Spinal cord (tissue), 10 donors: ENCODE measurements around the gene ATP5F1E. TPM values are rescaled to one million over a fixed set of nuclear protein-coding genes. Genes with fewer than 3 reads are reported as not detected.

ENCODE experiments used
- DNase-seq, 6 donors: peaks; one replicate each; pipeline versions ENCODE4 v3.0.0 to v3.0.0-alpha.2; 2013 to 2015; ENCODE audit warnings: low spot score in 6 of 6, low read depth in 4 of 6
- H3K27ac ChIP-seq: one replicate; pipeline ENCODE4 v1.5.1; 2013; ENCODE audit warnings: low read depth, low read length, control low read depth
- H3K27me3 ChIP-seq: one replicate; pipeline ENCODE4 v1.6.1; 2013; ENCODE audit warnings: low read length; ENCODE audit not compliant: control insufficient read depth, insufficient read depth
- H3K36me3 ChIP-seq: one replicate; pipeline ENCODE4 v1.6.1; 2013; ENCODE audit warnings: low read length; ENCODE audit not compliant: control insufficient read depth, insufficient read depth
- H3K4me1 ChIP-seq: one replicate; pipeline ENCODE4 v1.6.1; 2013; ENCODE audit warnings: low read length; ENCODE audit not compliant: control insufficient read depth, insufficient read depth
- H3K4me3 ChIP-seq: one replicate; pipeline ENCODE4 v1.5.1; 2013; ENCODE audit warnings: low read depth, low read length, control low read depth
- H3K9me3 ChIP-seq: one replicate; pipeline ENCODE4 v1.6.1; 2013; ENCODE audit warnings: low read length; ENCODE audit not compliant: control insufficient read depth, insufficient read depth
- WGBS: methylation state at CpG from one replicate; pipeline ENCODE4 v1.1.5; 2013; ENCODE audit warnings: missing lambda C conversion rate; ENCODE audit not compliant: insufficient coverage; 5-methylcytosine and 5-hydroxymethylcytosine counted together
- polyA plus RNA-seq, 2 donors: library from polyadenylated mRNA; unstranded; fragments of 120-200 nt; gene quantifications; one replicate each; pipeline ENCODE4 v1.2.1, GENCODE V29; 2013; ENCODE audit not compliant: insufficient read length in 2 of 2
- total RNA-seq, 2 donors: library from RNA; depleted of rRNA in 1 of 2; stranded (reverse); fragments of 120-200 nt in 1 of 2; fragments of >200 nt in 1 of 2; gene quantifications; one replicate each; pipeline versions ENCODE4 v1.2.3 to v1.2.4, GENCODE V29; 2013 to 2014
- donor health status: healthy.

Gene ATP5F1E
- total and polyA plus RNA-seq, 4 donors, result 30.7 to 270 (median 167) TPM

GRCh38 chr20:58995461-58996225 lies 36.5 kb downstream of the ATP5F1E start:
- WGBS, result 88% methylated on average over 15 of the region's 18 CpGs
- no peak for DNase-seq
- no peaks in the 10 kb centered on the region for H3K27me3 ChIP-seq
- no peak overlapping the region for H3K4me3 ChIP-seq
- H3K36me3 ChIP-seq, result peaks cover 65% of the 10 kb centered on the region
- no peaks in the 10 kb centered on the region for H3K9me3 ChIP-seq
- no peaks in the 10 kb centered on the region for H3K4me1 ChIP-seq
- no peak overlapping the region for H3K27ac ChIP-seq

GRCh38 chr20:58994390-58995159 lies 37.6 kb downstream of the ATP5F1E start:
- no peak overlapping the region for H3K4me3 ChIP-seq
- no peaks in the 10 kb centered on the region for H3K4me1 ChIP-seq
- H3K27me3 ChIP-seq, result no peaks in the 10 kb centered on the region
- WGBS, result 89% methylated on average over 5 of the region's 17 CpGs
- H3K36me3 ChIP-seq, result peaks cover 72% of the 10 kb centered on the region
- H3K9me3 ChIP-seq, result no peaks in the 10 kb centered on the region
- no peak overlapping the region for H3K27ac ChIP-seq
- no peak for DNase-seq

- Histone ChIP-seq H3K4me1 (no peaks in the 10 kb centered on the region), H3K4me3 (no peak overlapping the region), H3K27ac (no peak overlapping the region), H3K36me3 (peaks cover 70% of the 10 kb centered on the region), H3K27me3 (no peaks in the 10 kb centered on the region), H3K9me3 (no peaks in the 10 kb centered on the region)
- DNase-seq, result no peak
- 93% methylated on average over 14 of the region's 23 CpGs for WGBS
Observed at GRCh38 chr20:58993332-58994248, 38.5 kb downstream of the ATP5F1E start.

- no peak for DNase-seq
- Histone ChIP-seq H3K4me3 (no peak overlapping the region), H3K27ac (no peak overlapping the region), H3K9me3 (no peaks in the 10 kb centered on the region), H3K36me3 (peaks cover 76% of the 10 kb centered on the region), H3K4me1 (no peaks in the 10 kb centered on the region), H3K27me3 (no peaks in the 10 kb centered on the region)
- WGBS, result 100% methylated on average over 2 of the region's 3 CpGs
Observed at GRCh38 chr20:58992911-58993310, 39.2 kb downstream of the ATP5F1E start.

- Histone ChIP-seq H3K27ac (no peak overlapping the region), H3K27me3 (no peaks in the 10 kb centered on the region)
- WGBS, result 87% methylated on average over 7 of the region's 9 CpGs
Observed at GRCh38 chr20:58991715-58992114, 40.4 kb downstream of the ATP5F1E start.

GRCh38 chr20:58990651-58991445 lies 41.3 kb downstream of the ATP5F1E start:
- Histone ChIP-seq H3K36me3 (peaks cover 74% of the 10 kb centered on the region), H3K9me3 (no peaks in the 10 kb centered on the region), H3K4me1 (no peaks in the 10 kb centered on the region), H3K4me3 (no peak overlapping the region), H3K27me3 (no peaks in the 10 kb centered on the region), H3K27ac (no peak overlapping the region)
- no peak for DNase-seq
- 92% methylated on average over 9 of the region's 14 CpGs for WGBS

More at GRCh38 chr20:58991715-58992114, 40.4 kb downstream of the ATP5F1E start:
- no peak for DNase-seq
- Histone ChIP-seq H3K9me3 (no peaks in the 10 kb centered on the region), H3K4me1 (no peaks in the 10 kb centered on the region), H3K36me3 (peaks cover 73% of the 10 kb centered on the region), H3K4me3 (no peak overlapping the region)

- no peaks in the 10 kb centered on the region for H3K9me3 ChIP-seq
- no peak overlapping the region for H3K27ac ChIP-seq
- peaks cover 58% of the 10 kb centered on the region for H3K36me3 ChIP-seq
- WGBS, result 96% methylated on average over 9 of the region's 10 CpGs
- no peak for DNase-seq
- no peaks in the 10 kb centered on the region for H3K27me3 ChIP-seq
- H3K4me3 ChIP-seq, result no peak overlapping the region
- no peaks in the 10 kb centered on the region for H3K4me1 ChIP-seq
Observed at GRCh38 chr20:58989196-58989595, 42.9 kb downstream of the ATP5F1E start.

GRCh38 chr20:58988565-58988882 lies 43.6 kb downstream of the ATP5F1E start:
- H3K27ac ChIP-seq, result no peak overlapping the region
- peaks cover 53% of the 10 kb centered on the region for H3K36me3 ChIP-seq
- H3K4me1 ChIP-seq, result peaks cover 2% of the 10 kb centered on the region
- no peaks in the 10 kb centered on the region for H3K9me3 ChIP-seq
- H3K4me3 ChIP-seq, result no peak overlapping the region
- no peak for DNase-seq
- 83% methylated on average over 5 of the region's 6 CpGs for WGBS
- no peaks in the 10 kb centered on the region for H3K27me3 ChIP-seq
